HG03159 (cell line): ENCODE measurements around the gene SSUH2.
"Not testable (repeated sequence)": the region's sequence is repeated elsewhere in the genome, so short reads cannot be mapped to it uniquely, and the experiment has no call there.

Source experiments
- ATAC-seq: cut with Tn5 transposase; IDR thresholded peaks from one replicate; pipeline ENCODE4 v1.9.1; 2021; ENCODE audit warnings: mild to moderate bottlenecking, moderate library complexity; ENCODE audit not compliant: unreplicated experiment

SSUH2 gene, protein sequence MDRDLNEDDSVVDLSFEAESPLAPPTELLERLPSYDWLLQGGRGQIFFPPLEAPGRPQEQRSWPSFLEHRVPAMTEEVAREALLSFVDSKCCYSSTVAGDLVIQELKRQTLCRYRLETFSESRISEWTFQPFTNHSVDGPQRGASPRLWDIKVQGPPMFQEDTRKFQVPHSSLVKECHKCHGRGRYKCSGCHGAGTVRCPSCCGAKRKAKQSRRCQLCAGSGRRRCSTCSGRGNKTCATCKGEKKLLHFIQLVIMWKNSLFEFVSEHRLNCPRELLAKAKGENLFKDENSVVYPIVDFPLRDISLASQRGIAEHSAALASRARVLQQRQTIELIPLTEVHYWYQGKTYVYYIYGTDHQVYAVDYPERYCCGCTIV

DNA sequence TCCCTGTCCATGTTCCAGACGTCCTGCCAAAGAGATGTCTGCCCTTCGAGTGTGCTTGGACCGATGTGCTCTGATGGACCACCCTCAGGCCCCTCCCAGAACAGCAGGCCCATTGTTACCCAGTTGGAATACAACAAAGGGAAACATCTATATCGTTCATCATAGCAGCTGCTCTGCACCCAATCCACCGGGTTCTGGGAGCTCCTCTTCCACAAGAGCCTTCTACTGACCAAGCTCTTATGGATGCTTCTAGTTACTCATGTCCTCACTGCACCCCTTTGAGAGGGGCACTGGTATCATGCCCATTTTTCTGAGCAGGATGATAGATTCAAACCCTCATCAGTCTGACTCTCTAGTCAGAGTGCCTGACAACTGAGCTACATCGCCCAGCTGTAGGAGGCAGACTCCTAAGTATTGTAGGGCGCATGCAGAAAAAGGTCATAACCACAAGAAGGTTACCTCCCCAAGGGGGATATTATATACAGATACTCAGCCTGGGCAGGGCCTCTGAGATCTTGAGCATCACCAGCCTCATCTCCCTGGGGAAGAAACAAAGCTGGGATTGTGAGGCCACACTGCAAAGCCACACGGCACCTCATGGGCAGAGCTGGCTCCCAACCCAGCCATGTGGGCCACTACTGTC lies at the start of gene SSUH2:
Gene SSUH2, minus strand, starts transcription at position 51 of the 643 bp plus-strand sequence. Its CDS starts 40 bp downstream, at position 11.
- ATAC-seq: no peak

GRCh38 chr3:8691295-8691694 lies 46.7 kb upstream of the SSUH2 start:
- not testable (repeated sequence) for ATAC-seq

- ATAC-seq: not testable (repeated sequence)
Measured at GRCh38 chr3:8684992-8685391, 40.4 kb upstream of the SSUH2 start.

GRCh38 chr3:8682850-8683574 lies 38.4 kb upstream of the SSUH2 start:
- not testable (repeated sequence) for ATAC-seq

DNA sequence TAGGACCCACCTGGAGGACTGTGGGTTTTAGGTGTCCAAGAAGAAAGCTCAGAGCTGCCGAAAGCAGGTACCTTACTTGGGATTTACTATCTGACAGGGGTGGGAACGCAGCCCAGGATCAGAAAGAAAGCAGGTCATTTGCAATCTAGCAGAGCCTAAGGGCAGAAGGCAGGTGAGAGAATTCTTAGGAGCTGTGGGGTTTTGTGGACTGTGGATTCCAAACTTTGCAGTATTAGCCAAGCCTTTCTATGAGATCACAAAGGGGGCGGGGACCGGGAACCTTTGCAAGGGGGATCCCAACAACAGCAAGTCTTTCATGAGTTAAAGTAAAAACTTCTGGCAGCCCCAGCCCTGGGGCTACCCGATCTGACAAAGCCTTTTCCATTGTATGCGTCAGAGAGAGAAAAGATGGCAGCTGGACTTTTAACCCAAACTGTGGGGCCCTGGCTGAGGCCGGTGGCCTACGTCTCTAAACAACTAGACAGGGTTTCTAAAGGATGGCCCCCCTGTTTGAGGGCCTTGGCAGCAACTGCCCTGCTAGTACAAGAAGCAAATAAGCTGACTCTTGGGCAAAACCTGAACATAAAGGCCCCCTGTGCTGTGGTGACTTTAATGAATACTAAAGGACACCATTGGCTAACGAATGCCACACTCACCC lies 37.4 kb upstream of the SSUH2 start:
- not testable (repeated sequence) for ATAC-seq

- no peak for ATAC-seq
Measured at GRCh38 chr3:8681349-8681748, 36.8 kb upstream of the SSUH2 start.

- ATAC-seq: not testable (repeated sequence)
Measured at GRCh38 chr3:8679817-8680553, 35.4 kb upstream of the SSUH2 start.

GRCh38 chr3:8678751-8679150 lies 34.2 kb upstream of the SSUH2 start:
- no peak for ATAC-seq

- ATAC-seq: not testable (repeated sequence)
Measured at GRCh38 chr3:8677258-8677657, 32.7 kb upstream of the SSUH2 start.

DNA sequence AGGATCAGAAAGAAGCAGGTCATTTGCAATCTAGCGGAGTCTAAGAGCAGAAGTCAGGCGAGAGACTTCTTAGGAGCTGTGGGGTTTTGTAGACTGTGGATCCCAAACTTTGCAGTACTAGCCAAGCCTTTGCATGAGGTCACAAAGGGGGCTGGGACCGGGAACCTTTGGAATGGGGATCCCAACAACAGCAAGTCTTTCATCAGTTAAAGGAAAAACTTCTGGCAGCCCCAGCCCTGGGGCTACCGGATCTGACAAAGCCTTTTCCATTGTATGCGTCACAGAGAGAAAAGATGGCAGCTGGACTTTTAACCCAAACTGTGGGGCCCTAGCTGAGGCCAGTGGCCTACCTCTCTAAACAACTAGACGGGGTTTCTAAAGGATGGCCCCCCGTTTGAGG lies 31.0 kb upstream of the SSUH2 start:
- not testable (repeated sequence) for ATAC-seq

- ATAC-seq: no peak
Measured at GRCh38 chr3:8673083-8673737, 28.6 kb upstream of the SSUH2 start.

- no peak for ATAC-seq
Measured at GRCh38 chr3:8669019-8669418, 24.4 kb upstream of the SSUH2 start.

DNA sequence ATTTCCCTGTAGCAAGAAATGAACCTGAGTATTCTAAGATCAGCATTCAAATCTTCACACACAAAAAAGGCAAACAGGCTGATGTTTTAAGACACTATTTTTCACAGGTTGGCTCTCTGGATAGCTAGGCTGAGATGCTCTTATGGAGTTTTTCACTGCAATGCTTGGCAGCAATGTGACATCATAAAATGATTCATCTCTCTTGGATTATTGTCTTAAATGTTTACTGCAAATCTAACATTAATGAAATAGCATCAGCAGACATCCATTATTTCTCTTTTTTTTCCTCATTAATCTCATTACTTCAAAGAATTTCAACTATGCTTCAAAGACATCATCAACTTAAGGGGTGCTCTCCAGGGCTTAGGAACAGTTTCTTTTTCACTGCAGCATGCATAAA lies 23.6 kb upstream of the SSUH2 start:
- ATAC-seq: no peak

DNA sequence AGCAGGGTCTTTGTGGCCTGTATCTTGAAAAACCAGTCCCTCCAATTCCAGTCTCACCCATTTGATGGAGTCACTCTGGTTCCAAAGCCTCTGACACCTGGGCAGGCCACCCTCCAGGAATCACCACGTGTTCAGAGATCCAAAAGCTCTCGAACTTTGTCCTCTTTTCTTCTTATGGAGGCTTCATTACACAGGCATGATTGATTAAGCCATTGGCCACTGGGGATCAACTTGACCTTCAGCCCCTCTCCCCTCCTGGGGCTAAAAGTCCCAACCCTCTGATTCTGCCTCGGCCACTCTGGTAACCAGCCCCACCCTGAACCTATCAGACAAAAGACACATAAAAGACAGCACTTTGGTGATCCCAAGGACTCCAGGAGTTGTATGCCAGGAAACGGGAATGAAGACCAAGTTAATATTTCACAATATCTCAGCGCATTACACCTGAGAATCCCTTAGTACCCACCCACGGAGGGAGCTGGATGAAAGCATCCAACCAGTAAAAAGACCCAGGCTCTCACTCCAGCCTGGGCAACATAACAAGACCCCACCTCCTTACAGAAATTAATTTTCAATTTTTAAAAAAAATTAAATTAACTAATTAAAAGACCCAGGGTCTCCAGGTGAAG lies 23.0 kb upstream of the SSUH2 start:
- ATAC-seq: no peak

- peak; percentile 74 for ATAC-seq
Measured at GRCh38 chr3:8665407-8665896, 20.9 kb upstream of the SSUH2 start.

- no peak for ATAC-seq
Measured at GRCh38 chr3:8663177-8664061, 18.8 kb upstream of the SSUH2 start.

DNA sequence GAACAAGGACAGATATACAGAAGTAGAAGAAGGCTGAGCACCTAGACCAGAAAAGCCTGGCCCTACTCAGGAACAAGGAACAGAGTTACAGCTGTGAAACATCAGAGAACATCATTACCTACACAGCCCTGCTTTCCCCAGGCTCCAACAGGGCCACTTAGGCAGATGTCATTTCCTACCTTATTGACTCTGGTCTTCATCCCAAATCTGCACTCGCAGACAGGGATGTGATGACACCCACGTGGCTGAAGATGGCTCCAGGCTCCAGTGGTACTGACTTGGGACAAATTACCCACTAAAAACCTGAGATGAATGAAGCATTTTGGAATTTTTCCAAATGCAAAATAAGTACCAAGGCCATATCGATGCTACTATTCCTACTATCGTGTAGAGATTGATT lies 18.0 kb upstream of the SSUH2 start:
- ATAC-seq: no peak
